ENCODE measurements around the gene ZNF277.
A peak's percentile ranks its signal among the peaks of the same experiment; 100 is the strongest.
"Not testable (repeated sequence)": the region's sequence is repeated elsewhere in the genome, so short reads cannot be mapped to it uniquely, and the experiment has no call there.

Gene ZNF277

GRCh38 chr7:112298543-112299100 lies 92.1 kb downstream of the ZNF277 start:
- DNase-seq: no peak

- no peak for DNase-seq
Measured at GRCh38 chr7:112300072-112300471, 93.6 kb downstream of the ZNF277 start.

GRCh38 chr7:112300831-112301407 lies 94.4 kb downstream of the ZNF277 start:
- DNase-seq: no peak

- no peak for DNase-seq
Measured at GRCh38 chr7:112302566-112302965, 96.1 kb downstream of the ZNF277 start.

GRCh38 chr7:112306903-112307302 lies 100.4 kb downstream of the ZNF277 start:
- no peak for DNase-seq

- DNase-seq: no peak
Measured at GRCh38 chr7:112307506-112307905, 101.0 kb downstream of the ZNF277 start.

GRCh38 chr7:112308974-112309373 lies 102.5 kb downstream of the ZNF277 start:
- DNase-seq: no peak

GRCh38 chr7:112316803-112317202 lies 110.3 kb downstream of the ZNF277 start:
- DNase-seq: not testable (repeated sequence)

GRCh38 chr7:112322070-112322469 lies 115.6 kb downstream of the ZNF277 start:
- DNase-seq: no peak

GRCh38 chr7:112327566-112327965 lies 121.1 kb downstream of the ZNF277 start:
- DNase-seq: no peak

GRCh38 chr7:112331492-112331891 lies 125.0 kb downstream of the ZNF277 start:
- DNase-seq: no peak

- no peak for DNase-seq
Measured at GRCh38 chr7:112334366-112334765, 127.9 kb downstream of the ZNF277 start.

GRCh38 chr7:112336261-112336660 lies 129.8 kb downstream of the ZNF277 start:
- no peak for DNase-seq

GRCh38 chr7:112336936-112337576 lies 130.6 kb downstream of the ZNF277 start:
- no peak for DNase-seq

GRCh38 chr7:112337892-112338291 lies 131.4 kb downstream of the ZNF277 start:
- no peak for DNase-seq

- no peak for DNase-seq
Measured at GRCh38 chr7:112338786-112339185, 132.3 kb downstream of the ZNF277 start.

- DNase-seq: no peak
Measured at GRCh38 chr7:112341464-112341863, 135.0 kb downstream of the ZNF277 start.

GRCh38 chr7:112346381-112347060 lies 140.0 kb downstream of the ZNF277 start:
- DNase-seq: no peak

GRCh38 chr7:112347088-112347487 lies 140.6 kb downstream of the ZNF277 start:
- no peak for DNase-seq

- DNase-seq: peak; percentile 7
Measured at GRCh38 chr7:112350585-112350984, 144.1 kb downstream of the ZNF277 start.

- DNase-seq: no peak
Measured at GRCh38 chr7:112356596-112356995, 150.1 kb downstream of the ZNF277 start.

- no peak for DNase-seq
Measured at GRCh38 chr7:112357136-112357535, 150.6 kb downstream of the ZNF277 start.

GRCh38 chr7:112358513-112358912 lies 152.0 kb downstream of the ZNF277 start:
- no peak for DNase-seq

GRCh38 chr7:112359086-112359485 lies 152.6 kb downstream of the ZNF277 start:
- DNase-seq: no peak

Data from NCI-H1092 treated with DMSO at 0.1 percent for 48 hours (cell line).